ENCODE measurements around the gene HACD2. TPM values are rescaled to one million over a fixed set of nuclear protein-coding genes. Genes with fewer than 3 reads are reported as not detected.

The HACD2 gene
- total and polyA plus RNA-seq, 12 donors, result 6.8 to 14.1 (median 10.6) TPM

- intact Hi-C loops (cut with DNase I), result no loop called here
- H3K4me1 ChIP-seq, result no peaks in the 10 kb centered on the region
- H3K4me3 ChIP-seq, result no peak overlapping the region
- ATAC-seq (no peak), DNase-seq (no peak)
- no peak for TF ChIP-seq CTCF (IDR thresholded peaks at IDR 0.05)
- H3K27me3 ChIP-seq, result no peaks in the 10 kb centered on the region
- 86 to 93% methylated on average over 2 of the region's 2 CpGs for WGBS, 2 donors
- H3K36me3 ChIP-seq, result no peaks in the 10 kb centered on the region
- no peak overlapping the region for H3K27ac ChIP-seq
- no peaks in the 10 kb centered on the region for H3K9me3 ChIP-seq
These were observed 51.2 kb downstream of the HACD2 start for GRCh38 chr3:123533554-123534159.

GRCh38 chr3:123528130-123528529, 56.7 kb downstream of the HACD2 start:
- Histone ChIP-seq H3K9me3 (no peaks in the 10 kb centered on the region), H3K27ac (no peak overlapping the region), H3K4me3 (no peak overlapping the region), H3K27me3 (no peaks in the 10 kb centered on the region), H3K4me1 (peaks cover 0 to 11% (median 6%) of the 10 kb centered on the region in 9 donors), H3K36me3 (peaks cover 0 to 26% (median 0%) of the 10 kb centered on the region in 9 donors)
- no peak for TF ChIP-seq CTCF (IDR thresholded peaks at IDR 0.05)
- DNase-seq, result no peak
- intact Hi-C loops (cut with DNase I), result no loop called here
- 97 to 100% methylated on average over 2 of the region's 2 CpGs for whole genome bisulfite sequencing, 2 donors
- no peak for ATAC-seq

- ATAC-seq, result no peak
- 97% methylated on average over 3 of the region's 3 CpGs for WGBS, 2 donors
These were observed 57.8 kb downstream of the HACD2 start for GRCh38 chr3:123527046-123527445.

GRCh38 chr3:123526474-123526873, 58.4 kb downstream of the HACD2 start:
- Histone ChIP-seq H3K36me3 (peaks cover 0 to 26% (median 0%) of the 10 kb centered on the region in 9 donors), H3K9me3 (no peaks in the 10 kb centered on the region), H3K27ac (no peak overlapping the region), H3K27me3 (no peaks in the 10 kb centered on the region), H3K4me3 (no peak overlapping the region), H3K4me1 (peaks cover 0 to 26% (median 20%) of the 10 kb centered on the region in 9 donors)
- 97 to 100% methylated on average over 1 of the region's 1 CpG for WGBS, 2 donors
- DNase-seq, result no peak
- TF ChIP-seq CTCF (IDR thresholded peaks at IDR 0.05), result no peak
- intact Hi-C loops (cut with DNase I), result no loop called here
- ATAC-seq, result no peak

More at GRCh38 chr3:123527046-123527445, 57.8 kb downstream of the HACD2 start:
- H3K27me3 ChIP-seq, result no peaks in the 10 kb centered on the region
- no peak for TF ChIP-seq CTCF (IDR thresholded peaks at IDR 0.05)
- no peak for DNase-seq
- no peaks in the 10 kb centered on the region for H3K9me3 ChIP-seq
- H3K36me3 ChIP-seq, result peaks cover 0 to 26% (median 0%) of the 10 kb centered on the region in 9 donors
- H3K4me1 ChIP-seq, result peaks cover 0 to 21% (median 16%) of the 10 kb centered on the region in 9 donors
- intact Hi-C loops (cut with DNase I), result no loop called here
- H3K4me3 ChIP-seq, result no peak overlapping the region
- H3K27ac ChIP-seq, result no peak overlapping the region
